Putamen (tissue), 1 donor: ENCODE data around the gene NUDT6.

ENCODE experiments used
- DNase-seq: peaks from one replicate; pipeline ENCODE4 v3.0.0-alpha.2; 2016; ENCODE audit warnings: low spot score

The NUDT6 gene

GRCh38 chr4:122914292-122914904 is 8.0 kb downstream of the NUDT6 start:
- DNase-seq: no peak

- DNase-seq: no peak
Observed at GRCh38 chr4:122912810-122913575, 9.4 kb downstream of the NUDT6 start.

GRCh38 chr4:122911588-122911987 is 10.8 kb downstream of the NUDT6 start:
- DNase-seq: no peak

DNA sequence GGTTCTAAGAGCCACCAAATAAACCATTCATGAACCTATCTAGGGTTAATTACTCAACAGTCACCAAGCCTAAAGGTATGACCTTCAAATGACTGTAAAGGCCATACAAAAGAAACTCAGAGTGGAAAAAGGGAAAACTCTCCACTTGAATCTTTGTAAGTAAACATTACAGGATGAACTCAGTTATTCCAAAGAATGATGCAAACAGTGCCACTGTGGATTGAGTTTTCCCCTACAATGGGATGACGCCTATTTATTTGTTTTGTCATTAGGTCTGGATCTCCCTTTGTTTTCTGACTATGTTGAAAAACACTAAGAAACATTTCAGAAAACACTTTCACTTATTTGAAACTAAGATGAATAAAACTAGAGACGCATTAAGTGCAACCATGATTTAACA is 12.7 kb downstream of the NUDT6 start:
- DNase-seq: no peak

- no peak for DNase-seq
Observed at GRCh38 chr4:122908223-122908622, 14.2 kb downstream of the NUDT6 start.

GRCh38 chr4:122906859-122907305 is 15.5 kb downstream of the NUDT6 start:
- no peak for DNase-seq

DNA sequence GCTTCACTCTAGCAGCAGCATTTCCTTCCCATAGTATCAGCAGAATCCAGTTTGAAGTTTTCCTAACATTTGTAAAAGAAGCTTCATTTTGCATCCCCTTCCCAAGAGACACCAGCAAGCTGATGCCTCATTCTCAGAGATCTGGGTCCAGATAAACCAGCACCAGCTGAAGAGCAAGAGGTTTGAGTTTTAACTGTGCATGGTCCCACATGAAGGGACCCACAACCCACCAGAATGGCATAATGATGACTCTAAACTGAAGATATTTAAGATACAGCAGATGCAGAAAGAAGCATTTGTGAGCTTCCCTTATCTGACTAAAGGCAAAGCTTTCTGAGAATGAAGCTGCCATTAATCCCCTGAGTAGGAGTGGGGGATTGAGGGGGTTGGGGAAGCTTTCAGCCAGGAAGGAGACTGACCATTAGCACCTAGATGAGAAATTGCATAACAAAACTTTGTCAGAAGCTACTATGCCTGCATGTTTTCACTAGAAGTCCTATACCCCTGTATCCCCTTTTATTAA is 18.6 kb downstream of the NUDT6 start:
- no peak for DNase-seq

DNA sequence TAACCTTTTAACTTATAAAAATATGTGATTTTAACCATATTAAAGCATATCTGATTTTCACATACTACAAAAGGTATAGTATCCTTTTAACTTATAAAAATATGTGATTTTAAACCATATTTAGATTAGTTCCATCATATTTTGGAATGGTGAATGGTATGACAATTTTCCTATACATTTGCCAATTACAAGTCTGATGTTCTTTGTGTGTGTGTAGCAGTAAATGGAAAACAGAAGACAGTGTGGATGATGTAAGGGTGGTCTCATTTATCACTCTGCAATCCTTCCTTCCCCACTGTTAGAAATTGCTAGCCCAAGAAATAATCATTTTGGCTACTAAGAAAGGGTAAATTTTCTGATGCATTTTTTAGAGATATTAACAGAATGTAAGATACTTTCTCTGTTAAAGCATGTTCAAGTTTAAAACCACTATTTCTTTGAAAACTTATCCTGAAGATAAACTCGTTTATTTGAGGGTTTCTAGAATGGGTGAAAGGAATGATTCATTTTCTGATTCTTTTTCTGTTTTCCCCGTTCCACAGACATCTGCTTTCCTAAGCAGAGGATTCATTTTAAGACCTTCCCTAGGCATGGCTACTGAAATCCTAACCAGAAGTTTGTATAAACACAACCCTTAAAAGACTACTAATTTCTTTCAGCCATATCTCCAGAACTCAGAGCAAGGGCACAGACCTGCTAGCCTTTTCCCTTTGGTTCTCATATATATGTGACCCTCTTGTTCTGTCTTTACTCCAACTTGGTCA is 21.0 kb downstream of the NUDT6 start:
- DNase-seq: no peak

DNA sequence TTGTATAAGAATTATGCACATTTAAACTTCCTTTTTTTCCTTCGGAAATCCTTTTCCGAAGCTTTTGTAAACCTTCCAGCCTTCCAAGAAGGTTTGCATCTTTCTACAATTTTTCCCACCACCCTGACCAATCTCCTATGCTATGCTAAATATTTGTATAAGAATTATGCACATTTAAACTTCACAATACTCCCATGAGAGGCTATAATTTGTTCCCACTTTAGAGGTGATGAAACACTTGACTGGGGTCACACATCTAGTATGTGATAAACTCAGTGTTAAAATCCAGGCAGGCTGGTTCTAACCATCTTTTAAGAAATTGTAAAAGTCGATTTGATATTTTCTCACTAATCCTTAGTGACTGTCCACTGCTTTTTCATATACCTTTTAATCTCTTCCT is 22.1 kb downstream of the NUDT6 start:
- DNase-seq: no peak

GRCh38 chr4:122899682-122900081 is 22.7 kb downstream of the NUDT6 start:
- no peak for DNase-seq

DNA sequence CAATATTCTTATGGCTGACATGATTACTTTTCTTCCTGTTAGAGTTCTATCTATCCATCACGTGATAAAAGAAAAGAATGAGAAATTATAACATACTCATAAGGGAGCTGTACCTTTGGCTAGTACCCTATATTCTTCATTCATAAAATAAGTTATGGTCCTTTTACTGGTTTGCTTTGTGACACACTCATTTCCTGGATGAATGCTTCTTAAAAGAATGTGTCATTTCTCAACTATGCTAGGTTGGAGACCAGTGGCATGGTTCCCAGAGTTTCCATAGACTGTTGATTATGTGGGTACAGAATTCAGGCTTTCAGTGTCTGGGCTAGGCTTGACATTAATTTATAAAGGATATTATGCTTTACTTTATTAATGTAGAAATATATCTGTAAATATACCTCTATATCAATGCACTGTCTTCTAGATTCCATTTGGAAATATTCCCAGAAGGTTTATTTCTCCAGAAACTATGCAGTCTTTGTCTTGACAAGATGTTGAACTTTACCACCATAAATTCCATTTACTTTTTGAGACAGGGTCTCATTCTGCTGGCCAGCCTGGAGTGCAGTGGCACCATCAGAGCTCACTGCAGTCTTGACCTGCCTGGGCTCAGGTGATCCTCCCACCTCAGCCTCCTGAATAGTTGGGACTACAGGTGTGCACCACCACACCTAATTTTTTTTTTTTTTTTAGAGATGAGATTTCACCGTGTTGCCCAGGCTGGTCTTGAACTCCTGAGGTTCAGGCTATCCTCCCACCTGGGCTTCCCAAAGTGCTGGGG is 23.8 kb downstream of the NUDT6 start:
- peak; percentile 6 for DNase-seq

- DNase-seq: no peak
Observed at GRCh38 chr4:122896270-122896669, 26.1 kb downstream of the NUDT6 start.

- DNase-seq: no peak
Observed at GRCh38 chr4:122895336-122895995, 26.9 kb downstream of the NUDT6 start.

GRCh38 chr4:122894827-122895226 is 27.6 kb downstream of the NUDT6 start:
- DNase-seq: no peak

GRCh38 chr4:122890147-122890795 is 32.1 kb downstream of the NUDT6 start:
- no peak for DNase-seq

DNA sequence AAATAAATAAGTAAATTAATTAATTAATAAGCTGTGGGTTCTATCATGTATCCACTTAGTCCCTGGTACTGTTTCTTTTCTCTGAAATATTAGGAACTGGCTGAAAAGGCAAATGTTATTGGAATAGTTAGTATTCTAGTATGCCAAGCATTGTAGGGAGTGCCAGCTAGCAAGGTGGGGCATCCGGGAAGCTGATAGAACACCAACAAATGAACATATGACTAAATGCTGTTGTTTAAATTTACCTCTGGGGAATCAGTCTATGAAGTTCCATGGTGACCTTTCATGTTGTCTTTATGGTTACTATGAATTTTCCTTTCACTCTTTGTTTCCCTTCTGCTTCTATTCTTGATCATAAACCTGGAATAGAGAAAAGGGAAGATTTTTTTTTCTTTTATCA is 32.7 kb downstream of the NUDT6 start:
- no peak for DNase-seq

DNA sequence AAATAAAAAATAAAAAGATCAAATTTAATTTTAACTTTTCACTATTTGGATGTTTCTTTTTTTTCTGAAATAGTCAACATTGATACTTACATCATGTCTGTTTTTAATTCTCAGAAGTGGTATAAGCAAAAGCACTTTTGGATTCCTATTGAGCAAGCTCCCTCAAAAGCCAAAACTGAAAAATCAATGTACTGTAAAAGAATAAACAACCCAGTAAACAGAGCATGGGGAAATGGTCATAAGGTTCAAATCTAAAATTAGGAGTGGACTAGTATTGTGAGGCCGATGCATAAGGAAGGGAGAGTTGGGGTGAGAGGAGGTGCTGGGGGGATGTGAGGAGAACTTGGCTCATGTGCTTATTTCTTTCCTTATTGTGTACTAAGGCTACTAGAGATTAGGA is 37.9 kb downstream of the NUDT6 start:
- DNase-seq: no peak

DNA sequence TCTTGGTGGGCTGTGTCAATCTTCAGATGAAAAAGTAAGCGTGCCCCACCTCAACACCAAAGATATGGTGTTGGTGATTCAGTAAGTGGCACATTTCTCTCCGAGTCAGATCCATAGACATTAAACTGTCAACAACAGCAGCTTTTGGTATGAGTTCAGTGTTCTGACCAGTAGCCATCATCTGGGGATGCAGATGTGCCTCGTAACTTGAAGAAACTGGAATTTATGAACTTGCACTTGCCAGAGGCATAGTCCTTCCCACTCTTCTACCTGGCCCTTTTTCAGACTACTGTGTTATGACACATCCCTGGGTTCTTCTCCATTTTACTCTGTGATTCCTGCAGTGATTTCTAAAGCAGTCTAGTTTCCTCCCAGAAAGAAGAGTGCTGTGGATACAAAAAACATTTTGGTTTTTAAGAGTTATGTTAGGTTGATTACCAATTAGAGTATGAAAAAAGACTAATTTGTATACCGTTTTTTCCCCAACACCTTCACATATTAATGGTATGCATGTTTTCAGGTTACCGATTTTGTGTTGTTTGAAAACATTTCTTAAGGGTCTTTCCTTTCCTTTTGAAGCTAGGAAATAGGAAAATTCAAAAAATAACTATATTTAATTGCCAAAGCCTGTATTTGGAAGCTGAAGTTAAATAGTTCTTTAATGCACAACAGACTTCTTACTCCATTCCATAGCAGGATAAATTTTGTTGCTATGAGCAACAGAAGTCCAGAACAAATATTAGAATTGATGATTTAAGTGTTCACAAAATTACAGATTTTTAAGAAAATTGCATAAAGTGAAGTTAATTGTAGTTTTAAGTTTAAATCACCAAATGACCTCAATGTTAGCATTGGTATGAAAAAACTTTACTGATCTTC is 39.3 kb downstream of the NUDT6 start:
- no peak for DNase-seq

DNA sequence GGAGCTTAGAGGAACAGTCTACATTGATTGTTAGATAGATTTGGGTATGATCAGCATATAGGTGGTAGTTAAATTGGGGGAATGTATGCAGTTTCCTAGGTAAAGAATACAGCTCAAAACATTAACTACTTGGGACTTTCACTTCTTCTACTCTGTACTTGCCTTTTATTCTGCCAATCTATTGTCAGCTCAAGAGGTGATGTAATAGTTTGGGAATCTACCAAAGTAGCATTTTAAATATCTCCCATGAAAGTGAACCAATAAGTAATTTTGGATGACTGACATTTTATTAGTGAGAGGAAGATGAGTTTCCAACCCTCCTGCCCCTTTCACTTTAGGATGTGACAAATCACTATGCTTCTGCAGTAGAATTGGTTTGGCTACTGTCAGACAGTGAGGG is 43.4 kb downstream of the NUDT6 start:
- no peak for DNase-seq

DNA sequence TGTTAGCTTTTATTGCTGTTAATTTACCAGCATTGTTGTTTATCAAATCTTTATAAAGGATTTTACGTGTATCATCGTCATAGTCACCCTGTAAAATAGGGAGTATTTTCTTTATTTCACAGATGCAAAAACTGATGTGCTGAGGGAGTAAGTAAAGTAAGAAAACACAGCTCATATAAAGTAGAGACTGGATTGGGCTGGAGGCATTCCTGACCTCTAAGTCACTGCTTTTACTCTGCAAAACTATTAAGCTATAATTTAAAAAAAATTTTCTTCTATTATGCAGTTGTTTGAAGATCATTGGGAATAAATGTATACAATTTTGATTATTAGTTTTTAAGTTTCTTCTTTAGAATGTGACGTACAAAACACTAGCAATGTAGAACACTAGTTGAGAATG is 45.9 kb downstream of the NUDT6 start:
- no peak for DNase-seq
